ENCODE data around the gene KATNB1. TPM values are rescaled to one million over a fixed set of nuclear protein-coding genes. Genes with fewer than 3 reads are reported as not detected.

KATNB1 gene
- total and polyA plus RNA-seq, 2 experiments from 2014 or later = 46.4 to 49.4 TPM

GRCh38 chr16:57800200-57801097 lies 64.9 kb downstream of the KATNB1 start:
- Histone ChIP-seq H3K4me1 (ENCODE audit: low read depth) (peaks cover 45% of the 10 kb centered on the region), H3K36me3 (no peaks in the 10 kb centered on the region), H3K27ac (peak overlapping the region; percentile 96), H3K27me3 (no peaks in the 10 kb centered on the region), H3K9me3 (ENCODE audit: low read depth) (no peaks in the 10 kb centered on the region), H3K4me3 (no peak overlapping the region)
- no peak for TF ChIP-seq CTCF (IDR thresholded peaks at IDR 0.05; ENCODE audit: low read depth, low read length)
- no peak for DNase-seq (ENCODE audit: low read depth in 1 of 2, low spot score in 1 of 2)

DNA sequence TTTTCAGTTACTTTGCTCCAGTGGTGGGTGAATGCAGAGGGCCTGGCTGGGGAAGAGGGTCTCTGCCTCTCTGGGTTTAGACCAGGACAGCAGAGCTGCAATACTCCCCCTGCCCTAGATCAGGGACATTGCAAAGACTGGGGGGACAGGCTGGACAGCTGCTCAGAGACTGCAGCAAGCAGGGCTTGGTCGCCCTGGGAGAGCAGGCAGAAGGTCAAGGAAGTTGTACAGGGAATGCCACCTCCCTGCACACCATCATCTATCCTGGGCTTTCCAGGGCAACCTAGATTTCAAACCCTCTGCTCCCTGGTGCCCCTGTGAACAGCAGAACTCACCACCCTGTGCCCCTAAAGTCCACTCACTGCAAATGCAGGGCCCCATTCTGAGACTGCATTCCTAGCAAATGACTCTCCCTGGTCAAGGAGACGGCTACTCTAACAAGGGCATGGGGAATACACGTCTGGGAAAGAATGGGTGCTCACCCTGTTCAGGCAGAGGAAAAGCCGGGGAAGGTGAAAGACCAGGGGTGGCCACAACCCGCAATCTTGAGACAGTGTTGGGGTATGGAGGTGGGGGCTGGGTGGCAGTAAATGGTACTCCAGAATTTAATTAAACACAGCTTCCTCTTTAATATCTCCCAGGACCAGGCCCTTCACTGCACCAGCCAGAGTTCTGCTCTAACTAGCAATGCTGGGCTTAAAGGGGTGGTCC lies 65.7 kb downstream of the KATNB1 start:
- peak in 1 of 2 donors; percentile 65 for DNase-seq (ENCODE audit: low read depth in 1 of 2, low spot score in 1 of 2)
- Histone ChIP-seq H3K27ac (peak overlapping the region; percentile 96), H3K9me3 (ENCODE audit: low read depth) (no peaks in the 10 kb centered on the region), H3K4me3 (peak overlapping the region; percentile 51), H3K4me1 (ENCODE audit: low read depth) (peaks cover 45% of the 10 kb centered on the region), H3K36me3 (no peaks in the 10 kb centered on the region), H3K27me3 (no peaks in the 10 kb centered on the region)
- peak; percentile 19 for TF ChIP-seq CTCF (IDR thresholded peaks at IDR 0.05; ENCODE audit: low read depth, low read length)

- peak; percentile 43 to 45 for DNase-seq (ENCODE audit: low read depth in 1 of 2, low spot score in 1 of 2)
- TF ChIP-seq CTCF (IDR thresholded peaks at IDR 0.05; ENCODE audit: low read depth, low read length) = no peak
- H3K9me3 ChIP-seq (ENCODE audit: low read depth) = no peaks in the 10 kb centered on the region
- peak overlapping the region; percentile 51 for H3K4me3 ChIP-seq
- H3K4me1 ChIP-seq (ENCODE audit: low read depth) = peaks cover 45% of the 10 kb centered on the region
- H3K27me3 ChIP-seq = no peaks in the 10 kb centered on the region
- no peaks in the 10 kb centered on the region for H3K36me3 ChIP-seq
- H3K27ac ChIP-seq = peak overlapping the region; percentile 96
These were observed 66.3 kb downstream of the KATNB1 start for GRCh38 chr16:57801809-57802340.

DNA sequence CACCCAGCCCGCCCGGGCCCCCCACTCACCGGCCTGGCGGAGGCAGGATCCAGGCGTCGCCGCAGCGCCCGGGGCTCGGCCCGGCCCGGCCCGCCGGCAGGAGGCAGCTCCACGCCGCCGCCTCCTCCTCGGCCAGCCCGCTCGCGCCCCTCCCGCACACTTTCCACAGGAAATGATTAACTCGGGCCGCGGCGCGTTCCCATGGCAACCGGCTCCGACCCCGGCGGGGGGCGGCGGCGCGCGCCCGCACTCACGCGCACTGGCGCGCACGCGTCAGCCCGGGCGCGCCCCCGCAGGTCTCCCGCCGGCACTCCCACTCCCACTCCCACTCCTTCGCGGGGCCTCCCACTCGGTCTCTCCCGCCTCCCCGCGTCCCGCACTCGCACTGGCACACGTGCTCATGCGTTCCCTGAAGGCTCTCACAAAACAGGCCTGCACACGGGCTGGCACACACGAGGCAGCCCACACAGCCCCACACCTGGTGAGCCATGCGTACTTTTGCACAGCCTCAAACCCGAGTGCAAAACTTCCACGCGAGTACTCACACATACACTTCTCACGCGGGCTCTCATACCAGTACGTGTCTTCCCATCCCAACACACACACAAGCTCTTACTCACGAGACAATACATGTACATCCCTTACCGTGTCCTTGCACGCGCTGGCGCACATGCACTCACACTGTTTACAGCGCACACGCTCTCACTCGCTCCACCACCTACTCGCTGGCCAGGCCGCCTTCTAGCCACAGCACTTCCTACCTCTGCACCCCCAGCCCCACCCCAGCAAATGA lies 67.0 kb downstream of the KATNB1 start, which contains the start of gene KIFC3:
TSS of gene KIFC3 (minus strand) at position 151 of the 793 bp plus-strand sequence. CDS start 4,248 bp downstream, outside the sequence.
- H3K4me3 ChIP-seq = peak within 1 kb of the TSS; percentile 51
- H3K4me1 ChIP-seq (ENCODE audit: low read depth) = peaks cover 44% of the 10 kb centered on the region
- no peaks in the 10 kb centered on the region for H3K36me3 ChIP-seq
- H3K27me3 ChIP-seq = no peaks in the 10 kb centered on the region
- DNase-seq (ENCODE audit: low read depth in 1 of 2, low spot score in 1 of 2) = peak; percentile 80 to 84
- H3K27ac ChIP-seq = peak within 1 kb of the TSS; percentile 96
- H3K9me3 ChIP-seq (ENCODE audit: low read depth) = no peaks in the 10 kb centered on the region
- no peak for TF ChIP-seq CTCF (IDR thresholded peaks at IDR 0.05; ENCODE audit: low read depth, low read length)
